ENCODE results near the gene RRP1.

GRCh38 chr21:43767498-43767983 lies 21.8 kb upstream of the RRP1 start:
- no peak for TF ChIP-seq CTCF (conservative IDR thresholded peaks at IDR 0.05 in 1 of 2, IDR thresholded peaks at IDR 0.05 in 1 of 2; ENCODE audit: low read depth in 1 of 2, low read length in 2 of 2)
- TF ChIP-seq EZH2 (IDR thresholded peaks at IDR 0.05; ENCODE audit: low read length, missing control alignments) = no peak

Data from fibroblast of lung (primary cell).